G401 (cell line): ENCODE data around the gene ARID2. TPM values are rescaled to one million over a fixed set of nuclear protein-coding genes. Genes with fewer than 3 reads are reported as not detected.

ENCODE experiments used
- DNase-seq: peaks from one replicate; pipeline ENCODE4 v3.0.0-alpha.2; 2015; ENCODE audit warnings: low spot score
- in situ Hi-C: cut with HindIII; loops from 2 replicates; pipeline ENCODE4 v1.10.0; 2016; ENCODE audit warnings: low sequenced_read_pairs, mixed read lengths
- total RNA-seq: library from RNA; depleted of rRNA; stranded (reverse); fragments of >200 nt; shearing (Covaris generic); gene quantifications from 2 replicates; pipeline ENCODE4 v1.2.3, GENCODE V29; 2014

Gene ARID2
- total RNA-seq, 1 experiment from 2014 or later, result 29.8 TPM

- in situ Hi-C loops, result no loop called here
- DNase-seq, result no peak
Observed at GRCh38 chr12:45909041-45909713, 179.7 kb downstream of the ARID2 start.

- DNase-seq, result no peak
- in situ Hi-C loops, result no loop called here
Observed at GRCh38 chr12:45912774-45913173, 183.3 kb downstream of the ARID2 start.

- DNase-seq, result no peak
- in situ Hi-C loops, result no loop called here
Observed at GRCh38 chr12:45913631-45914030, 184.1 kb downstream of the ARID2 start.

- in situ Hi-C loops, result no loop called here
- DNase-seq, result peak; percentile 10
Observed at GRCh38 chr12:45914090-45914489, 184.6 kb downstream of the ARID2 start.

- DNase-seq, result no peak
- in situ Hi-C loops, result no loop called here
Observed at GRCh38 chr12:45915405-45915804, 185.9 kb downstream of the ARID2 start.

GRCh38 chr12:45918818-45919217 lies 189.3 kb downstream of the ARID2 start:
- no peak for DNase-seq
- in situ Hi-C loops, result no loop called here

GRCh38 chr12:45928309-45928708 lies 198.8 kb downstream of the ARID2 start:
- DNase-seq, result no peak
- in situ Hi-C loops, result no loop called here

GRCh38 chr12:45930369-45930768 lies 200.9 kb downstream of the ARID2 start:
- no peak for DNase-seq
- in situ Hi-C loops, result no loop called here

- DNase-seq, result peak; percentile 13
- in situ Hi-C loops, result no loop called here
Observed at GRCh38 chr12:45933504-45933903, 204.0 kb downstream of the ARID2 start.

GRCh38 chr12:45934956-45935355 lies 205.4 kb downstream of the ARID2 start:
- DNase-seq, result no peak
- in situ Hi-C loops, result no loop called here

- no peak for DNase-seq
- in situ Hi-C loops, result no loop called here
Observed at GRCh38 chr12:45938566-45938965, 209.1 kb downstream of the ARID2 start.

GRCh38 chr12:45939759-45940158 lies 210.3 kb downstream of the ARID2 start:
- in situ Hi-C loops, result no loop called here
- DNase-seq, result no peak

- in situ Hi-C loops, result no loop called here
- DNase-seq, result no peak
Observed at GRCh38 chr12:45944771-45945170, 215.3 kb downstream of the ARID2 start.

- no peak for DNase-seq
- in situ Hi-C loops, result no loop called here
Observed at GRCh38 chr12:45946435-45946834, 216.9 kb downstream of the ARID2 start.

GRCh38 chr12:45948546-45948945 lies 219.0 kb downstream of the ARID2 start:
- in situ Hi-C loops, result no loop called here
- no peak for DNase-seq
